Germinal center (tissue), 1 donor: ENCODE measurements around the gene DLG4.
A peak's percentile ranks its signal among the peaks of the same experiment; 100 is the strongest.

ENCODE experiments used
- DNase-seq: peaks from one replicate; pipeline ENCODE4 v3.0.0; 2012; ENCODE audit warnings: mixed read lengths, low spot score

DLG4 gene

GRCh38 chr17:7214300-7215135 is 5.1 kb downstream of the DLG4 start:
- DNase-seq = peak; percentile 97

DNA sequence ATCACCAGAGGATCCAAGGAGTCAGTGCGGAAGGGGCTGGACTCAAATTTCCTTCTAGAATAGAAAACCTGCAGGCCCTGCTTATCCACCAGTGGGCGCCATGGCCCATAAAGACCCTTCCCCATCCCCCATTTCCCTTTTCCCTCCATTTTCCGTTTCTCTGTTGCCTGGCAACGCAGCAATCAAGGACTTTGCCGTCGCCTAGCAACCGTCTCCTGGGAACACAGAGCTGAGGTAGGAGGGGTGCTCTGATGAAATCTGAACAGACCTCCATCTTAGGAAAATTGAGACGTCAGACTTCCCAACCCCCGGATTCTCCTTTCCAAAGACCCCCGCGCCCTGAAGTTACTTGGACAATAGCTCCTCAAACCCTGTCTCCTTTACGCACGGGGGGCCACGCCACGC is 5.7 kb downstream of the DLG4 start:
- DNase-seq = no peak

DNA sequence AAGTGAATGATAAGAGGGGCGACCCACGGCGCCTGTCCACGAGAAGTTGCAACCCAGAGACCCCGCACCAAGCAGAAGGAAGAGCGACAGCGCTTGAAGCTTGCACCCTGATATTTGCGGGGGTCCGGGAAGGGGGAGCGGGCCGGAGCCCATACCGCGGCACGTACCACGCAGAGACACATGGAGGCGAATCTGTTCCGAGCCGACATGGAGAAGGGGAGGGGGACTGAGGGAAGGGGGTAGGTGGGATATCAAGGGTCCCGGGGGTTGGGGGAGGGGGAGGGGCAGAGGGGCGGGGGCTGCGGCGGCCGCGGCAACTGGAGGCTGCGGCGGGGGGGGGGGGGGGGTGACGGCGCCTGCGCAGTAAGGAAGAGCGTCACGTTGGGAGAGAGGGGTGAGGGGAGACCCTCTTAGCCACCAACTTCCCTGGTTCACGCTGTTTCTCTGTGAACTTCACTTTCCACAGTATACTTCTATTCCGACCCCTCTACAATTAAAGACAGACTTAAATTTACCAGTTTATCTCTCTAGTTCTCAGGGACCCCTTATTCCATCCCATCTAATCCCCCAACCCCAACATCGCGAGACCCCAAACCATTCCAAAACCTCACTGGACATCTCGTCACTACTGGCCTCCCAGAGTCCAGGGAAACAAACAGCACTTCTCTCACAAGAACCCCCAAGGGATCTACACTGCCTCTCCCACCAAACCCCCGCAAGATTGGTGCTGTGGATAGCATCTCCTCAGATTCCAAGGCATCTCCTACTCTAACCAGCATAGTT is 8.0 kb downstream of the DLG4 start:
- no peak for DNase-seq

GRCh38 chr17:7208754-7209460 is 10.7 kb downstream of the DLG4 start:
- no peak for DNase-seq

DNA sequence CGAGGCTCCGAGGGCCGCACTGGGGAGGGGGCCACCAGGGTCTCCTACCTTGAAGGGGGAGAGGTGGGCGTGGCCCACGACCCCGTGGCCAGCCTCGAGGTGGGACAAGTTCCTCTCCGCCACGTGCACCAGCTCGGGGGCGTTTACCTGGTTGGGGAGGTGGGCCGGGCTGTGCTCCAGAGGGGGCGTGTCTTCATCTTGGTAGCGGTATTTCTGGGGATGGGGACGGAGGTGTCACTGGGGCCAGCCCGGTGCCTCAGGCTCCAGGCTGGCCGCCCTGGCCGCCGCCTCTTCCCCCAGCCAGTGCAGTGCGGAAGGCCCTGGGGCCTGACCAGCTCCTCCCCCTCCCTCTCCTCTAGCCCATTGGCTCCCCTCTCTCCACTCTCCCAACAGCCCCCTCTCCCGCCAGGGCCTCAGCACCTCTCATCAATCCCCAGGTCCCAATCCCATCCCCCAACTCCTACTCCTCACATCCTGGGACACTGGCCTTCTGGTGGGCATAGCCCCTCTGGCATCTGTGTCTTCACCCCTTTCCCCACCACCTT is 11.5 kb downstream of the DLG4 start:
- DNase-seq = no peak

DNA sequence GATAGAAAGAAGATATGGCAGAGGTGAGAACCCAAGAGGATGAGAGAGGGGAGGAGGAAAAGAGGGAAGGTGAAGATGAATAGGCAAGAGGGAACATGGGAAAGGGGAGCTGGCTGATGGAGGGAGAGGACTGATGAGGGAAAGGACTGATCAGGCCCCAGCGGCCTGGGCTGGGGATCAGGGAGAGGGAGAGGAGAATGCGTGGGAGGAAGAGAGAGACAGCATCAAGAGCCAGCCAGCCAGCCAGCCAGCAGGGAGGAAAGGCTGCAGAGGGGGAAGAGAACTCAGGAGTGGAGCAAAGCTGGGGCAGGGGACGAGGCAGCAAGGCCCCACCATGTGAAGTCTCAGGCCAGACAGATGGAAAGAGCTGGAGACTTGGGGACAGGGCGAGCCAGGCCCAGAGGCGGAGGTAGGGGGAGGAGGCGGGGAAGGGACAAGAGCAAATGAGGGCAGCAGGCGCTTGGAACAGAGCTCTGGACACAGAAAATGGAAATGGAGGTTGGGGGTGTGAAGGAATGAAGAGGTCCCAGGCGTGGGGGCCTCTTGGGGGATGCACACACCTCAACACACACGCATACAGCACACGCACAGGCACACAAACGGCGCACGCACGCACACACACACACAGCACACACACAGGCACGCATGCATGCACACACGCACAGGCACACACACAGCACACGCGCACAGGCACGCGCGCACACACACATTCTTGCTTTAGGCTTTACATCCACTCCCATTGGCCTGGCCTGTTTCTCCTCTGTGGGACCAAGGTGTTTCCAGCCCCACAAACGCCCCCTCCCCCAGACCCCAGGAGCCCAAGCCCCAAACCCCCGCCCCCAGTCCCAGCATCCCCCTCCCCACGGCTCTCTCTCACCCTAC is 12.3 kb downstream of the DLG4 start:
- DNase-seq = no peak

GRCh38 chr17:7205561-7205960 is 14.1 kb downstream of the DLG4 start:
- DNase-seq = no peak

DNA sequence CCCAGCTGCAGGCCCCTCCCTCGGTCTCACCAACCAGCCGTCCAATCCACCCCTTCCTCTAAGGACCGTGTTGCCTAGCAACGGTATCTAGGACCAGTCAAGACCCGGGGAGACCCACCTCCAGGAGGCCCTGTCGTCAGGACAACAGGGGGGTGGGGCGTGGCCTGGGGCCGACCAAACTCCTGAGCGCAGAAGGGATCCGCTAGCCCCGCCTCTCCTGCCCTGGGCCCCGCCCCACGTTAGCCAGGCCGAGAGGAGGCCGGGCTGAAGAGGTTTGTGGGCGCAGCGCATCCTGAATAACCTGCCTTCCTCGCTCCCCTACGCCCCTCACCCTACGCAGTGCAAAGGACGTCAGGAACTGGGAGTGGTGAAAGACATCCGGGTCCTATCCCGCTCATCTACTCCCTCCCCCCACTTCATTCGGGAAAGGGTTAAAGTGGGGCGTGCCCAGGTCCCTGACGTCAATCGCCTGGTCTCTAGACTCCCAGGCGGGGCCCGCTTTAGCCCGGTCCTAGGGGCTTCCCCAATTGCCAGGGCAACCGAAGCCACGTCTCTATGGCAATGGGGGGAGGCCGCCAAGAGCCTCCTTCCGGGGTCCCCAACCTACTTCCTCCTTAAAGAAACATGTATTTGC is 14.7 kb downstream of the DLG4 start:
- peak; percentile 96 for DNase-seq

DNA sequence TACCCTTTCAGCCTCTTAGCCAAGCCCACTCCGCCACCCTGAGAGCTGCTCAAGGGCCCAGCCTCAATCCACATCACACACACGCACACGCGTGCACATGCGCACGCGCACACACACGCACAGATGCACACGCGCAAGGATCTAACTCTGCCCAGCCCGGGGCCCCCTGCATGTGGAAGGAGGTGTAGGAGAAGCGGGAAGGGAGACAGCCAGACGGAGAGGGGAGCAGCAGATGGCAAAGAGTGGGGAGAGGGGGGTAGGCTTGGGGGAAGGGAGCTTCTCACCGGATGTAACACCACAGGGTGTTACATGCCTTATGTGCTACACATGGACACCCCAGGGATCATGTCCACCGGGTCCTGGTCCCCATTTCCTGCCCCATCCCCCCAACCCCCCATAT is 15.3 kb downstream of the DLG4 start:
- peak; percentile 24 for DNase-seq

DNA sequence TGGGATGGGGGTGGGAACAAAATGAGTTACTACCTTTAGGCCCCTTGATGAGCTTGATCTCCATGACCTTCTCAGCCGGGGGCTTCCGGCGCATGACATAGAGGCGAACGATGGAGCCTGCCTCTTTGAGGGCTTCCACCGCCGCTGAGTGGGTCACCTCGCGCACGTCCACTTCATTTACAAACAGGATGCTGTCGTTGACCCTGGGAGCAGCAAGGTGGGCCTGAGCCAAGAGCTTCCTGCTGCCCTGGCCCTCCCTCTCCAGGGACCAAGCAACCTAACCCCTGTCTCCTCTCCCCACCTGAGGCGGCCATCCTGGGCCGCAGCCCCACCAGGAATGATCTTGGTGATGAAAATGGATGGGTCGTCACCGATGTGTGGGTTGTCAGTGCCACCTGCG is 16.2 kb downstream of the DLG4 start:
- DNase-seq = no peak

DNA sequence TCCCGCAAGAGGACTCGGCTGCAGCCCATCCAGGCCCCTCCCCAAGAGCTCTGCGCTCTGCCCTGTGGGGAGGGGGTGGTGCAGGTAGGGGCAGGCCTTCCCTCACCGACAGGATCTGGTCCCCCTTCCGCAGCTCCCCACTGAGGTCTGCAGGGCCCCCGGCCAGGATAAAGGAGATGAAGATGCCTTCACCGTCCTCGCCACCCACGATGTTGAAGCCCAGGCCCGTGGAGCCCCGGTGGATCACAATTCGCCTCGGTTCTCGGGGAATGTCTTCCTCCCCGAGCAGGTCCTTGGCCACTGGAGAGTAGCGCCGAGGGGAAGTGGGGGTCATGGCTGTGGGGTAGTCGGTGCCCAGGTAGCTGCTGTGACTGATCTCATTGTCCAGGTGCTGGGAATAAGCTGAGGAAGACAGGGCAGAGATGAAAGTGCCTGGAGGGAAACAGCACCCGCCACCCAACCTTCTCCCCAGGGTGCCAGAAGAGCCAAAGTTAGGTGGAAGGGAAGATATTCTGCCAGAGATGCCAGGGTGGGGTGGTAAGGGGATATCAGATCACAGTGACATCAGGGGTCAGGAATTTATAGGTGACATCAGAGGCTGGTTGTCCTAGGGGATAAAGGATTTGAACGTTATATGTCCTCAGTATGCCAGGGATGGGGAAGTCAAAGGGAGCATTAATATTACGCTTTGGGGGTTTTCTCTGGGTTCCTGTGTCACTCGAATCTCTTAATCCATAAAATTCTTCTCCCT is 22.8 kb downstream of the DLG4 start:
- DNase-seq = no peak

- no peak for DNase-seq
These were observed 23.7 kb downstream of the DLG4 start for GRCh38 chr17:7195971-7196370.

GRCh38 chr17:7192271-7192937 is 27.2 kb downstream of the DLG4 start:
- no peak for DNase-seq

- DNase-seq = no peak
These were observed 27.9 kb downstream of the DLG4 start for GRCh38 chr17:7191571-7192270.

GRCh38 chr17:7191069-7191468 is 28.6 kb downstream of the DLG4 start:
- no peak for DNase-seq

- DNase-seq = no peak
These were observed 29.2 kb downstream of the DLG4 start for GRCh38 chr17:7190276-7190917.

DNA sequence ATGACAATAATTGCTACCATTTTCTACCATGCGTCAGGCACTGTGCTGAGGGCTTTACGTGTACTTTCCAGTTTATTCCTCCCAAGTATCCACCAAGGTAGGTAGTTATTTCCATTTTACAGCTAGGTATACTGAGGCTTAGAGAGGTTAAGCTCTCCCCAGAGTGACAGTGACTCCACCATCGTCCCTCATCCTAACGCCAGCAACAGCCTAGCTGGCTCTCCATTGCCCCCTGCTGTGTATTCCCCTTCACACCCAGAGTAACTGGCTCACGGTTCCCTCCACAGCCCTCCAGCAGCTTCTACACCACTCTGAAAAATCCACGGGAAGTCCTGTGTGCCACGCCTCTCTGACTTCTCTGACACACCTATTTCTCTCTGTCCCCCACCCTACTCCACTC is 33.4 kb downstream of the DLG4 start:
- no peak for DNase-seq

GRCh38 chr17:7184647-7185046 is 35.0 kb downstream of the DLG4 start:
- DNase-seq = no peak

DNA sequence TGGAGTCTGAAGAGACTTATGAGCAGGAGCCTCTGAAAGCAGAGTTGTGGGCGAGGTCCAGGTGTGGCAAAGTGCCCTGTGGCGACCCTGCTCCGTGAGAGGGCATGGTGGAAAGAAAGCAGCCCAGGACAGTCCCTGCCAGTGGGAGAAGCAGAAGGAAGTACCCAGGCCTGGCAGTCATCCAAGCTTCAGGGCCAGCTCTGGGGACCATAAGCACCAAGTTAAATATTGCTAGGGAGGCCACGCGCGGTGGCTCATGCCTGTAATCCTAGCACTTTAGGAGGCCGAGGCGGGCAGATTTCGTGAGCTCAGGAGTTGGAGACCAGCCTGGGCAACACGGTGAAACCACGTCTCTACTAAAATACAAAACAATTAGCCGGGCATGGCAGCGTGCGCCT is 35.5 kb downstream of the DLG4 start:
- no peak for DNase-seq
